Measurements from ENCODE around the gene EFEMP1.

GRCh38 chr2:55936351-55936750, 12.8 kb upstream of the EFEMP1 start:
- TF ChIP-seq, protein P1, sequence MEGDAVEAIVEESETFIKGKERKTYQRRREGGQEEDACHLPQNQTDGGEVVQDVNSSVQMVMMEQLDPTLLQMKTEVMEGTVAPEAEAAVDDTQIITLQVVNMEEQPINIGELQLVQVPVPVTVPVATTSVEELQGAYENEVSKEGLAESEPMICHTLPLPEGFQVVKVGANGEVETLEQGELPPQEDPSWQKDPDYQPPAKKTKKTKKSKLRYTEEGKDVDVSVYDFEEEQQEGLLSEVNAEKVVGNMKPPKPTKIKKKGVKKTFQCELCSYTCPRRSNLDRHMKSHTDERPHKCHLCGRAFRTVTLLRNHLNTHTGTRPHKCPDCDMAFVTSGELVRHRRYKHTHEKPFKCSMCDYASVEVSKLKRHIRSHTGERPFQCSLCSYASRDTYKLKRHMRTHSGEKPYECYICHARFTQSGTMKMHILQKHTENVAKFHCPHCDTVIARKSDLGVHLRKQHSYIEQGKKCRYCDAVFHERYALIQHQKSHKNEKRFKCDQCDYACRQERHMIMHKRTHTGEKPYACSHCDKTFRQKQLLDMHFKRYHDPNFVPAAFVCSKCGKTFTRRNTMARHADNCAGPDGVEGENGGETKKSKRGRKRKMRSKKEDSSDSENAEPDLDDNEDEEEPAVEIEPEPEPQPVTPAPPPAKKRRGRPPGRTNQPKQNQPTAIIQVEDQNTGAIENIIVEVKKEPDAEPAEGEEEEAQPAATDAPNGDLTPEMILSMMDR (IDR thresholded peaks at IDR 0.05; ENCODE audit: low read depth, low read length) = no peak
- no peak for TF ChIP-seq POLR2A (IDR thresholded peaks at IDR 0.05; ENCODE audit: extremely low read depth, insufficient read length)
- TF ChIP-seq, protein P2, sequence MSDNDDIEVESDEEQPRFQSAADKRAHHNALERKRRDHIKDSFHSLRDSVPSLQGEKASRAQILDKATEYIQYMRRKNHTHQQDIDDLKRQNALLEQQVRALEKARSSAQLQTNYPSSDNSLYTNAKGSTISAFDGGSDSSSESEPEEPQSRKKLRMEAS (IDR thresholded peaks at IDR 0.05; ENCODE audit: low read depth, low read length) = no peak
- no peak for TF ChIP-seq MYC (IDR thresholded peaks at IDR 0.05; ENCODE audit: low read depth, low read length)

All from NB4 (cell line).